ENCODE results near the gene PLD4.
"Not testable (repeated sequence)": the region's sequence is repeated elsewhere in the genome, so short reads cannot be mapped to it uniquely, and the experiment has no call there.

Gene PLD4

DNA sequence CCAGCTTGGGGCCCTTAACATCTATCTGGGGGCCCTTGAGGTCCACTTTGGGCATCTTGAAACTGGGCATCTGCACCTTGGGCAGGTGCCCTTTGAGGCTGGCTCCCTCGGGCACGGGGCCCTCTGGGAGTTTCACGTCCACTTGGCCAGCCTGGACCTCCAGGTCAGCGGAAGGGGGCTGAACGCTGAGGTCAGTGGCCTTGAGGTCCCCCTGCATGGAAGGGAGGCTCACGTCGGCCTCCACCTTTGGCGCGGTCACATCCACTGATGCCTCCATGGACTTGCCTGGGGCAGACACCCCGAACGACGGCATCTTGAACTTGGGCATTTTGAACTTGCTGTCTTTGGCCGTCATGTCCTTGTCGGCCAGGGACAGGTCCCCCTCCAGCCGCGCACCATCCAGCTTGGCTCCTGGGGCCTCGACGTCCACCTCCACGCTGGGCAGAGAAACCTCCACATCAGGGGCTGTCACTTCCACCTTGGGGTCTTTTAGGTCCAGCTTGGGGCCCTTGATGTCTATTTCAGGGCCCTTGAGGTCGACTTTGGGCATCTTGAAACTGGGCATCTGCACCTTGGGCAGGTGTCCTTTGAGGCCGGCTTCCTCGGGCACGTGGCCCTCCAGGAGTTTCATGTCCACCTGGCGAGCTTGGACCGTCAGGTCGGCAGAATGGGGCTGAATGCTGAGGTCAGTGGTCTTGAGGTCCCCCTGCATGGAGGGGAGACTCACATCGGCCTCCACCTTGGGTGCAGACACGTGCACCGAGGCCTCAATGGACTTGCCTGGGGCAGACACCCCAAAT, 18.7 kb downstream of the PLD4 start:
- H3K27ac ChIP-seq (ENCODE audit: insufficient read depth, low read depth, low read length, poor library complexity, severe bottlenecking); H3K9me3 ChIP-seq (ENCODE audit: control insufficient read depth, low read length); H3K27me3 ChIP-seq (ENCODE audit: control insufficient read depth, insufficient read depth, low read length, poor library complexity, severe bottlenecking); H3K36me3 ChIP-seq (ENCODE audit: control insufficient read depth, insufficient read depth, low read length); H3K4me1 ChIP-seq (ENCODE audit: control insufficient read depth, insufficient read depth, low read length); H3K4me3 ChIP-seq (ENCODE audit: insufficient read depth, low read depth, low read length): not testable (repeated sequence)
- WGBS, 2 experiments, result 93% methylated on average over 29 of the region's 29 CpGs

DNA sequence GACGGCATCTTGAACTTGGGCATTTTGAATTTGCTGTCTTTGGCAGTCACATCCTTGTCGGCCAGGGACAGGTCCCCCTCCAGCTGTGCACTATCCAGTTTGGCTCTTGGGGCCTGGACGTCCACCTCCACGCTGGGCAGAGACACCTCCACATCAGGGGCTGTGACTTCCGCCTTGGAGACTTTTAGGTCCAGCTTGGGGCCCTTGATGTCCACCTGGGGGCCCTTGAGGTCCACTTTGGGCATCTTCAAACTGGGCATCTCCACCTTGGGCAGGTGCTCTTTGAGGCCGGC, 19.3 kb downstream of the PLD4 start:
- H3K27me3 ChIP-seq (ENCODE audit: control insufficient read depth, insufficient read depth, low read length, poor library complexity, severe bottlenecking); H3K4me3 ChIP-seq (ENCODE audit: insufficient read depth, low read depth, low read length); H3K36me3 ChIP-seq (ENCODE audit: control insufficient read depth, insufficient read depth, low read length); H3K9me3 ChIP-seq (ENCODE audit: control insufficient read depth, low read length); H3K27ac ChIP-seq (ENCODE audit: insufficient read depth, low read depth, low read length, poor library complexity, severe bottlenecking); H3K4me1 ChIP-seq (ENCODE audit: control insufficient read depth, insufficient read depth, low read length): not testable (repeated sequence)
- 90 to 94% methylated on average over 6 of the region's 6 CpGs for WGBS, 2 experiments

GRCh38 chr14:104944436-104945205, 19.9 kb downstream of the PLD4 start:
- not testable (repeated sequence) for H3K9me3 ChIP-seq (ENCODE audit: control insufficient read depth, low read length); H3K4me3 ChIP-seq (ENCODE audit: insufficient read depth, low read depth, low read length); H3K4me1 ChIP-seq (ENCODE audit: control insufficient read depth, insufficient read depth, low read length); H3K27me3 ChIP-seq (ENCODE audit: control insufficient read depth, insufficient read depth, low read length, poor library complexity, severe bottlenecking); H3K27ac ChIP-seq (ENCODE audit: insufficient read depth, low read depth, low read length, poor library complexity, severe bottlenecking); H3K36me3 ChIP-seq (ENCODE audit: control insufficient read depth, insufficient read depth, low read length)
- 93 to 94% methylated on average over 29 of the region's 29 CpGs for WGBS, 2 experiments

DNA sequence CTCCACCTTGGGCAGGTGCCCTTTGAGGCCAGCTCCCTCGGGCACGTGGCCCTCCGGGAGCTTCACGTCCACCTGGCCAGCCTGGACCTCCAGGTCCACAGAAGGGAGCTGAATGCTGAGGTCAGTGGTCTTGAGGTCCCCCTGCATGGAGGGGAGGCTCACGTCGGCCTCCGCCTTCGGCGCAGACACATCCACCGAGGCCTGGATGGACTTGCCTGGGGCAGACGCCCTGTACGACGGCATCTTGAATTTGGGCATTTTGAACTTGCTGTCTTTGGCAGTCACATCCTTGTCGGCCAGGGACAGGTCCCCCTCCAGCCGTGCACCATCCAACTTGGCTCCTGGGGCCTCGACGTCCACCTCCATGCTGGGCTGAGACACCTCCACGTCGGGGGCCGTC, 20.6 kb downstream of the PLD4 start:
- H3K36me3 ChIP-seq (ENCODE audit: control insufficient read depth, insufficient read depth, low read length); H3K4me1 ChIP-seq (ENCODE audit: control insufficient read depth, insufficient read depth, low read length); H3K27ac ChIP-seq (ENCODE audit: insufficient read depth, low read depth, low read length, poor library complexity, severe bottlenecking); H3K9me3 ChIP-seq (ENCODE audit: control insufficient read depth, low read length); H3K4me3 ChIP-seq (ENCODE audit: insufficient read depth, low read depth, low read length); H3K27me3 ChIP-seq (ENCODE audit: control insufficient read depth, insufficient read depth, low read length, poor library complexity, severe bottlenecking): not testable (repeated sequence)
- 94 to 95% methylated on average over 20 of the region's 20 CpGs for WGBS, 2 experiments

- H3K27me3 ChIP-seq (ENCODE audit: control insufficient read depth, insufficient read depth, low read length, poor library complexity, severe bottlenecking); H3K9me3 ChIP-seq (ENCODE audit: control insufficient read depth, low read length); H3K4me3 ChIP-seq (ENCODE audit: insufficient read depth, low read depth, low read length); H3K27ac ChIP-seq (ENCODE audit: insufficient read depth, low read depth, low read length, poor library complexity, severe bottlenecking); H3K4me1 ChIP-seq (ENCODE audit: control insufficient read depth, insufficient read depth, low read length); H3K36me3 ChIP-seq (ENCODE audit: control insufficient read depth, insufficient read depth, low read length): not testable (repeated sequence)
- 94 to 95% methylated on average over 43 of the region's 43 CpGs for WGBS, 2 experiments
Observed at GRCh38 chr14:104945986-104946965, 21.6 kb downstream of the PLD4 start.

DNA sequence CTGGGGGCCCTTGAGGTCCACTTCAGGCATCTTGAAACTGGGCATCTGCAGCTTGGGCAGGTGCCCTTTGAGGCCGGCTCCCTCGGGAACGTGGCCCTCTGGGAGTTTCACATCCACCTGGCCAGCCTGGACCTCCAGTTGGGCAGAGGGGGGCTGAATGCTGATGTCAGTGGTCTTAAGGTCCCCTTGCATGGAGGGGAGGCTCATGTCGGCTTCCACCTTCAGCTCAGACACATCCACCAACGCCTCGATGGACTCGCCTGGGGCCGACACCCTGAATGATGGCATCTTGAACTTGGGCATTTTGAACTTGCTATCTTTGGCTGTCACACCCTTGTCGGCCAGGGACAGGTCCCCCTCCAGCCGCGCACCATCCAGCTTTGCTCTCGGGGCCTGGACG, 22.5 kb downstream of the PLD4 start:
- not testable (repeated sequence) for H3K4me3 ChIP-seq (ENCODE audit: insufficient read depth, low read depth, low read length); H3K27ac ChIP-seq (ENCODE audit: insufficient read depth, low read depth, low read length, poor library complexity, severe bottlenecking); H3K4me1 ChIP-seq (ENCODE audit: control insufficient read depth, insufficient read depth, low read length); H3K36me3 ChIP-seq (ENCODE audit: control insufficient read depth, insufficient read depth, low read length); H3K27me3 ChIP-seq (ENCODE audit: control insufficient read depth, insufficient read depth, low read length, poor library complexity, severe bottlenecking); H3K9me3 ChIP-seq (ENCODE audit: control insufficient read depth, low read length)
- 93 to 95% methylated on average over 13 of the region's 13 CpGs for WGBS, 2 experiments

DNA sequence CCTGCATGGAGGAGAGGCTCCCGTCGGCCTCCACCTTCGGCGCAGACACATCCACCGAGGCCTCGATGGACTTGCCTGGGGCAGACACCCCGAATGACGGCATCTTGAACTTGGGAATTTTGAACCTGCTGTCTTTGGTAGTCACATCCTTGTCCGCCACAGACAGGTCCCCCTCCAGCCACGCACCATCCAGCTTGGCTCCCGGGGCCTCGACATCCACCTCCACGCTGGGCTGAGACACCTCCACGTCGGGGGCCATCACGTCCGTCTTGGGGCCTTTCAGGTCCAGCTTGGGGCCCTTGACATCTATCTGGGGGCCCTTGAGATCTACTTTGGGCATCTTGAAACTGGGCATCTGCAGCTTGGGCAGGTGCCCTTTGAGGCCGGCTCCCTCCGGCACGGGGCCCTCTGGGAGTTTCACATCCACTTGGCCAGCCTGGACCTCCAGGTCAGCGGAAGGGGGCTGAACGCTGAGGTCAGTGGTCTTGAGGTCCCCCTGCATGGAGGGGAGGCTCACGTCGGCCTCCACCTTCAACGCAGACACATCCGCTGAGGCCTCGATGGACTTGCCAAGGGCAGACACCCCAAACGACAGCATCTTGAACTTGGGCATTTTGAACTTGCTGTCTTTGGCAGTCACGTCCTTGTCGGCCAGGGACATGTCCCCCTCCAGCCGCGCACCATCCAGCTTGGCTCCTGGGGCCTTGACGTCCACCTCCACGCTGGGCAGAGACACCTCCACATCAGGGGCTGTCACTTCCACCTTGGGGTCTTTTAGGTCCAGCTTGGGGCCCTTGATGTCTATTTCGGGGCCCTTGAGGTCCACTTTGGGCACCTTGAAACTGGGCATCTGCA, 23.4 kb downstream of the PLD4 start:
- not testable (repeated sequence) for H3K9me3 ChIP-seq (ENCODE audit: control insufficient read depth, low read length); H3K27me3 ChIP-seq (ENCODE audit: control insufficient read depth, insufficient read depth, low read length, poor library complexity, severe bottlenecking); H3K4me1 ChIP-seq (ENCODE audit: control insufficient read depth, insufficient read depth, low read length); H3K27ac ChIP-seq (ENCODE audit: insufficient read depth, low read depth, low read length, poor library complexity, severe bottlenecking); H3K36me3 ChIP-seq (ENCODE audit: control insufficient read depth, insufficient read depth, low read length); H3K4me3 ChIP-seq (ENCODE audit: insufficient read depth, low read depth, low read length)
- WGBS, 2 experiments, result 94 to 95% methylated on average over 35 of the region's 35 CpGs

DNA sequence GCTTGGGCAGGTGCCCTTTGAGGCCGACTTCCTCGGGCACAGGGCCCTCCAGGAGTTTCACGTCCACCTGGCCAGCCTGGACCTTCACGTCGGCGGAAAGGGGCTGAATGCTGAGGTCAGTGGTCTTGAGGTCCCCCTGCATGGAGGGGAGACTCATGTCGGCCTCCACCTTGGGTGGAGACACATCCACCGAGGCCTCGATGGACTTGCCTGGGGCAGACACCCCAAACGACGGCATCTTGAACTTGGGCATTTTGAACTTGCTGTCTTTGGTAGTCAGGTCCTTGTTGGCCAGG, 24.0 kb downstream of the PLD4 start:
- H3K27me3 ChIP-seq (ENCODE audit: control insufficient read depth, insufficient read depth, low read length, poor library complexity, severe bottlenecking), result no peaks in the 10 kb centered on the region
- H3K36me3 ChIP-seq (ENCODE audit: control insufficient read depth, insufficient read depth, low read length), result no peaks in the 10 kb centered on the region
- H3K4me3 ChIP-seq (ENCODE audit: insufficient read depth, low read depth, low read length), result no peak overlapping the region
- no peak overlapping the region for H3K27ac ChIP-seq (ENCODE audit: insufficient read depth, low read depth, low read length, poor library complexity, severe bottlenecking)
- no peaks in the 10 kb centered on the region for H3K9me3 ChIP-seq (ENCODE audit: control insufficient read depth, low read length)
- H3K4me1 ChIP-seq (ENCODE audit: control insufficient read depth, insufficient read depth, low read length), result no peaks in the 10 kb centered on the region
- 93 to 96% methylated on average over 11 of the region's 11 CpGs for WGBS, 2 experiments

DNA sequence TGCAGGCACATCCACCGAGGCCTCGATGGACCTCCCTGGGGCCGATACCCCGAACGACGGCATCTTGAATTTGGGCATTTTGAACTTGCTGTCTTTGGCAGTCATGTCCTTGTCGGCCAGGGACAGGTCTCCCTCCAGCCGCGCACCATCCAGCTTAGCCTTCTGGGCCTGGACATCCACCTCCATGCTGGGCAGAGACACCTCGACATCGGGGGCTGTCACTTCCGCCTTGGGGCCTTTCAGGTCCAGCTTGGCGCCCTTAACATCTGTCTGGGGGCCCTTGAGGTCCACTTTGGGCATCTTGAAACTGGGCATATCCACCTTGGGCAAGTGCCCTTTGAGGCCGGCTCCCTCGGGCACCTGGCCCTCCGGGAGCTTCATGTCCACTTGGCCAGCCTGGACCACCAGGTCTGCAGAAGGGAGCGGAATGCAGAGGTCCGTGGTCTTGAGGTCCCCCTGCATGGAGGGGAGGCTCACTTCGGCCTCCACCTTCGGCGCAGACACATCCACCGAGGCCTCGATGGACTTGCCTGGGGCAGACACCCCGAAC, 24.8 kb downstream of the PLD4 start:
- not testable (repeated sequence) for H3K36me3 ChIP-seq (ENCODE audit: control insufficient read depth, insufficient read depth, low read length); H3K27me3 ChIP-seq (ENCODE audit: control insufficient read depth, insufficient read depth, low read length, poor library complexity, severe bottlenecking); H3K4me1 ChIP-seq (ENCODE audit: control insufficient read depth, insufficient read depth, low read length); H3K4me3 ChIP-seq (ENCODE audit: insufficient read depth, low read depth, low read length); H3K27ac ChIP-seq (ENCODE audit: insufficient read depth, low read depth, low read length, poor library complexity, severe bottlenecking); H3K9me3 ChIP-seq (ENCODE audit: control insufficient read depth, low read length)
- WGBS, 2 experiments, result 92 to 94% methylated on average over 24 of the region's 24 CpGs
